ENCODE measurements around the gene DCPS.
"Not testable (repeated sequence)": the region's sequence is repeated elsewhere in the genome, so short reads cannot be mapped to it uniquely, and the experiment has no call there.

DNA sequence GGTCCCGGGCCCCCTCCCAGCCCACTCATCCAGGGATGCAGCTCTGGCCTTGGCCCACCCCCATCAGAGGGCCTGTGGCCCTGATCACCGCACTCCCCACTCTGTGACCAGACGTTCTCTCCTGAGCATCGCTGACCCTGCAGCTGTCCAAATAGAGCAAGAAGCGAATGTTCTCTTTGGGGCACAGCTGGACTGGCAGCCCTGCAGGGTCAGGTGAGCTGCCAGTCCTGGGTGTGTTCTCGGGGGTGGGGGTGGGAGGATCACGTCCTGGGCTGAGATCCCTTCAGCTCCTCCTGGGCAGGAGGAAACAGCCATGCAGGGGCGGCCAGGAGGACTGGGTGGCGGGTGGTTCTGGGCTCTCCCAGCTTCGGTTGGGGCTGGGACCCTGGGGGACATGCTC is 78.1 kb downstream of the DCPS start:
- TF ChIP-seq, protein P1, sequence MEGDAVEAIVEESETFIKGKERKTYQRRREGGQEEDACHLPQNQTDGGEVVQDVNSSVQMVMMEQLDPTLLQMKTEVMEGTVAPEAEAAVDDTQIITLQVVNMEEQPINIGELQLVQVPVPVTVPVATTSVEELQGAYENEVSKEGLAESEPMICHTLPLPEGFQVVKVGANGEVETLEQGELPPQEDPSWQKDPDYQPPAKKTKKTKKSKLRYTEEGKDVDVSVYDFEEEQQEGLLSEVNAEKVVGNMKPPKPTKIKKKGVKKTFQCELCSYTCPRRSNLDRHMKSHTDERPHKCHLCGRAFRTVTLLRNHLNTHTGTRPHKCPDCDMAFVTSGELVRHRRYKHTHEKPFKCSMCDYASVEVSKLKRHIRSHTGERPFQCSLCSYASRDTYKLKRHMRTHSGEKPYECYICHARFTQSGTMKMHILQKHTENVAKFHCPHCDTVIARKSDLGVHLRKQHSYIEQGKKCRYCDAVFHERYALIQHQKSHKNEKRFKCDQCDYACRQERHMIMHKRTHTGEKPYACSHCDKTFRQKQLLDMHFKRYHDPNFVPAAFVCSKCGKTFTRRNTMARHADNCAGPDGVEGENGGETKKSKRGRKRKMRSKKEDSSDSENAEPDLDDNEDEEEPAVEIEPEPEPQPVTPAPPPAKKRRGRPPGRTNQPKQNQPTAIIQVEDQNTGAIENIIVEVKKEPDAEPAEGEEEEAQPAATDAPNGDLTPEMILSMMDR (IDR thresholded peaks at IDR 0.05), result not testable (repeated sequence)
- not testable (repeated sequence) for TF ChIP-seq SIN3A (IDR thresholded peaks at IDR 0.05; ENCODE audit: borderline replicate concordance, insufficient read depth, low read depth, low read length); TCF7L2 (IDR thresholded peaks at IDR 0.05; ENCODE audit: low read depth, low read length); POLR2AphosphoS5 (IDR thresholded peaks at IDR 0.05; ENCODE audit: low read depth, low read length)
